RWPE1 (cell line): ENCODE measurements around the gene SDS.

Source experiments
- CTCF ChIA-PET: fragments of 350-600 bp; sonication (Branson Sonifier 250); formaldehyde crosslinking; extraction: SDS; loops from one replicate; lab custom pipeline; 2021; lab: Yijun Ruan, JAX
- POLR2A ChIA-PET: fragments of 400-600 bp; formaldehyde crosslinking; extraction: SDS; loops from one replicate; lab custom pipeline; 2020; ENCODE audit warnings: antibody characterized with exemption; ENCODE audit not compliant: low non-redundant PET; lab: Yijun Ruan, JAX
- DNase-seq: peaks from one replicate; pipeline ENCODE4 v3.0.0; 2012; ENCODE audit warnings: low spot score
- H3K27ac ChIP-seq: fragments of 450-650 bp; 2 replicates; pipeline ENCODE4 v1.5.1; 2017
- CTCF ChIP-seq: fragments of 450-650 bp; conservative IDR thresholded peaks from 2 replicates; pipeline ENCODE4 v1.5.1; 2017; ENCODE audit warnings: low read depth, mild to moderate bottlenecking

Gene SDS

DNA sequence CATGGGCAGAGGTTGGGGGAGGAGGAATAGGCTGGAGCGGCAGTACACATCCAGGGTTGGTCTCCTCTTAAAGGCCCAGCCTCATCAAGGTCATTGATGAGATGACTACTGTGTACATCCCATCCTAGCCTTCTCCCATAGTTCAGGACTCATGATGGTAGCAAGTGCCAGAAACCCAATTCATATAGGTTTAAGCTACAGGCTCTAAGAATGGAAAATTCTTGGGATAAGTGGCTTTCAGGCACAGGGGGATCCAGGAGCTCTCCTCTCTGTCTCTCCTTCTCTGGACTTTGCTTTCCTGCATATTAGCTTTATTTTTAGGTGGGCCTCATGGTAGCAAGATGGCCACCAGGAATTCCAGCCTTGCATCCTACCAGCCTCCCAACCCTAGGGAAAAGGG lies 24.8 kb upstream of the SDS start:
- no peak overlapping the region for H3K27ac ChIP-seq
- no peak for TF ChIP-seq CTCF
- DNase-seq = no peak
- ChIA-PET POLR2A (no interaction called here), CTCF (no interaction called here)

- ChIA-PET CTCF (no interaction called here), POLR2A (no interaction called here)
These were observed 24.2 kb upstream of the SDS start for GRCh38 chr12:113427882-113428281.

DNA sequence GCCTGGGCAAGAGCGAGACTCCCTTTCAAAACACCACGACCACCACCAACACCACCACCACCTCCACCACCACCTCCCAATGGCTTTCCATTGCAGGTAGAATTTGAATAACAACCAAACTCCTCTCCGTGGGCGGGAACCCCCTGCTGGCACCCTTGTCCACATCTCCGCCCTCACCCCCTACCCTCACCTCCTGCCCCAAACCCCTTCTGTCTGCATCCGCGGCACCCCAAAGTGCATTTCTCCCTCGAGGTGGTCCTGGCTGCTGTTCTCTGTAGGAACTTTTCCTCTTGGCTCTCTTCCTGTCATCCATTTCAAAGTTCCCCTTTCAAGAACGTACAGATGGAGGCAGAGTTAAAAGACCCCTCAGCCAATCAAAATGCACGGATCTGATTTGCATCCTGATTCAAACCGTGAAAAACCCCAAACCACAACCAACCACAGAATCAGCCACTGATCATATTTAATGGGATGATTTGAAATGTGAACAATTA lies 22.3 kb upstream of the SDS start:
- DNase-seq = no peak
- ChIA-PET POLR2A (no interaction called here), CTCF (interaction anchor here (0.6 to 1.0 kb wide), 6 partner anchors 10 to 1082 kb away, joined by 3 to 6 read pairs (median 4); no protein-coding TSS in a partner anchor)
- no peak for TF ChIP-seq CTCF
- no peak overlapping the region for H3K27ac ChIP-seq

More at GRCh38 chr12:113427882-113428281, 24.2 kb upstream of the SDS start:
- no peak overlapping the region for H3K27ac ChIP-seq
- no peak for DNase-seq
- no peak for TF ChIP-seq CTCF

DNA sequence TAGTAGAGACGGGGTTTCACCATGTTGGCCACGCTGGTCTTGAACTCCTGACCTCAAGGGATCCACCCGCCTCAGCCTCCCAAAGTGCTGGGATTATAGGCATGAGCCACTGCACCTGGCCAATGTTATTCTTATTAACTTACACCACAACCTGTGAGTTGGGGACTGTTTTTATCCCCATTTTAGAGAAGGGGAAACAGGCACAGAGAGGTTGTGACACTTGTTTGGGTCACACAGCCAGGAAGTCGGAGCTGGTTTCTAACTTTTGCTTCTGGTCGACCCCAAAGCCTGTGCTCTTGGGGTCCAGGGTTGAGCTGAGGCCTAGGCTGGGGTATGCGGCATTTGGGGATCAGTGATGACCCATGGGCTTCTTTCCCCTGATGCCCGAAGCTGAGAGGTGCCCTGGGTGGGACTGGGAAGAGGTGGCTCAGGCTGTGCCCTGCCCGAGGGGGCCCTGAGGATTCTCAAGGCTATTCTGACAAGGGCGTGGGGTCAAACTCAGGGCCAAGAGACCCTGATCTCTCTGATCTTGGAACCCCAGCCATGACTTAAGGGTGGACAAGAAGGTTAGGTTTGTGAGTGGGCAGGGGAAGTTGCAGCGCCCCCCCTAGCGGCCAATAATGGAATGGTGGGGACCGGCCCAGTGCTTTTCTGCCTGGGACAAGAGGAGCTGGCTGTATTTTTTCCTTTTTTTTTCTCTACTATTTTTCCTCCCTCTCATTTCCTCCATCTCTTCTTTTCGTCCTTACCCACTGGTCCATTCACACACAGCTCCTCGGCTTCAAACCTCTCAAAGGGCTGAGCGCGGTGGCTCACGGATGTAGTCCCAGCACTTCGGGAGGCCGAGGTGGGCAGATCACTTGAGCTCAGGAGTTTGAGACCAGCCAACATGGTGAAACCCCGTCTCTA lies 21.5 kb upstream of the SDS start:
- no peak overlapping the region for H3K27ac ChIP-seq
- peak; percentile 84 for TF ChIP-seq CTCF
- DNase-seq = peak; percentile 37
- POLR2A ChIA-PET = interaction anchor here (0.7 kb wide), 1 partner anchor 258 kb away, joined by 6 read pairs; no protein-coding TSS in a partner anchor
- CTCF ChIA-PET = interaction anchor here (0.6 to 1.0 kb wide), 7 partner anchors 10 to 1083 kb away, joined by 3 to 6 read pairs (median 3); no protein-coding TSS in a partner anchor

DNA sequence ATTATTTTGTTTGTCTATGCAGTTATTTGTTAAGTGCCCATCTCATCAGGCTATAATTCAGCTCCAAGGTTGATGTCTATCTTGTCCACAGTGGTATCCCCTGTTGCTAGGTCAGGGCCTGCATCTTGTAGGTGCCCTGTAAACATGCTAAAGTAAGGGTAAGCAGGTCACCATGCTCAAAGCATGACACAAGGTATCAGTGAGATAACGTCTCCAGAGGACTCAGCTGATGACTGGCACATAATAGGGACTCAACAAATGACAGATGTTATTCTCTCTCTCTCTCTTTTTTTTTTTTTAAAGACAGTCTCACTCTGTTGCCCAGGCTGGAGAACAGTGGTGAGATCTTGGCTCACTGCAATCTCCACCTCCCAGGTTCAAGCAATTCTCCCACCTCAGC lies 20.8 kb upstream of the SDS start:
- no peak for DNase-seq
- ChIA-PET POLR2A (interaction anchor here (0.7 kb wide), 1 partner anchor 258 kb away, joined by 6 read pairs; no protein-coding TSS in a partner anchor), CTCF (interaction anchor here (0.6 kb wide), 1 partner anchor 531 kb away, joined by 3 read pairs; no protein-coding TSS in a partner anchor)
- no peak for TF ChIP-seq CTCF
- no peak overlapping the region for H3K27ac ChIP-seq

DNA sequence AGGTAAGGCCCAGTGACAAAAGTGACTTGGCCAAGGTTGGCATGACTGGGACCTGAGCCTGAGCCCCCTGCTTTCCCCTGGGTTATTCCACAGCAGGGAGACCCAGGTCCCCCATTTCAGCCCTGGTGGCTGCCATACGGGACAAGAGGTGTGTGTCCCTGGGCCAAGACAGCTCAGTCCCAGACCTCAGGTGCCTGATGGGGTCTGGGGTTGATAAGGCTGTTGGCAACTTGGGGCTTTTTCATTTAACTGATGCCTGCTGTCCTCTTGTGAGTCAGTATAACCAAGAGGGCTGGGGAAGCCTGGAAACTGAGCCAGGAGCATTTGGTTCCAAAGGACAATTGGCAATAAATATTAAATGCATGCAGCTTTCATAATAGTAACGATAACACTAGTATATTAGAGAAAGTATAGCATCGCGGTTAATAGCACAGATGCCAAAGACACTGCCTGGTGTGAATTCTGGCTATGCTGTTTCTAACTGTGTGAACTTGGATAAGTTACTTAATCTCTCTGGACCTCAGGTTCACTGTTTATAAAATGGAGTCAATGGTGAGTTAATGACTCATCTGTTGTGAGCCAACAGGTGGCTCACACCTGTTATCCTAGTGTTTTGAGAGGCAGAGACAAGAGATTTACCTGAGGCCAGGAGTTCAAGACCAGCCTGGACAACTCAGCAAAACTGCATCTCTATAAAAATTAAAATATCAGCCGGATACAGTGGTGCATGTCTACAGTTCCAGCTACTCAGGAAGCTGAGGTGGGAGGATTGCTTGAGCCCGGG lies 19.4 kb upstream of the SDS start:
- no peak for TF ChIP-seq CTCF
- DNase-seq = no peak
- POLR2A ChIA-PET = interaction anchor here (0.7 kb wide), 1 partner anchor 18 kb away, joined by 8 read pairs; no protein-coding TSS in a partner anchor
- peak overlapping the region; percentile 83 for H3K27ac ChIP-seq
- CTCF ChIA-PET = no interaction called here
